Left lobe of liver (tissue), 2 donors: ENCODE measurements around the gene TOP3B. TPM values are rescaled to one million over a fixed set of nuclear protein-coding genes. Genes with fewer than 3 reads are reported as not detected.
A peak's percentile ranks its signal among the peaks of the same experiment; 100 is the strongest.
"Not testable (repeated sequence)": the region's sequence is repeated elsewhere in the genome, so short reads cannot be mapped to it uniquely, and the experiment has no call there.

Experiments
- ATAC-seq: fragments of 200-7000 bp; cut with Tn5 transposase; one replicate; pipeline ENCODE4 v1.9.1; 2020; ENCODE audit warnings: mild to moderate bottlenecking, moderate library complexity
- DNase-seq: peaks from one replicate; pipeline ENCODE4 v3.0.0-alpha.2; 2020; ENCODE audit warnings: low spot score
- total RNA-seq: library from RNA; stranded (reverse); gene quantifications from one replicate; pipeline ENCODE4 v1.2.1, GENCODE V29; 2021
- donor health status: DM: no; HTN: no; CAD: no; lungs with moderate emphysema.
- donor health status: DM: no; HTN: yes; CAD: no.

TOP3B gene
- total RNA-seq, 1 donor from 2014 or later: 24.0 TPM

DNA sequence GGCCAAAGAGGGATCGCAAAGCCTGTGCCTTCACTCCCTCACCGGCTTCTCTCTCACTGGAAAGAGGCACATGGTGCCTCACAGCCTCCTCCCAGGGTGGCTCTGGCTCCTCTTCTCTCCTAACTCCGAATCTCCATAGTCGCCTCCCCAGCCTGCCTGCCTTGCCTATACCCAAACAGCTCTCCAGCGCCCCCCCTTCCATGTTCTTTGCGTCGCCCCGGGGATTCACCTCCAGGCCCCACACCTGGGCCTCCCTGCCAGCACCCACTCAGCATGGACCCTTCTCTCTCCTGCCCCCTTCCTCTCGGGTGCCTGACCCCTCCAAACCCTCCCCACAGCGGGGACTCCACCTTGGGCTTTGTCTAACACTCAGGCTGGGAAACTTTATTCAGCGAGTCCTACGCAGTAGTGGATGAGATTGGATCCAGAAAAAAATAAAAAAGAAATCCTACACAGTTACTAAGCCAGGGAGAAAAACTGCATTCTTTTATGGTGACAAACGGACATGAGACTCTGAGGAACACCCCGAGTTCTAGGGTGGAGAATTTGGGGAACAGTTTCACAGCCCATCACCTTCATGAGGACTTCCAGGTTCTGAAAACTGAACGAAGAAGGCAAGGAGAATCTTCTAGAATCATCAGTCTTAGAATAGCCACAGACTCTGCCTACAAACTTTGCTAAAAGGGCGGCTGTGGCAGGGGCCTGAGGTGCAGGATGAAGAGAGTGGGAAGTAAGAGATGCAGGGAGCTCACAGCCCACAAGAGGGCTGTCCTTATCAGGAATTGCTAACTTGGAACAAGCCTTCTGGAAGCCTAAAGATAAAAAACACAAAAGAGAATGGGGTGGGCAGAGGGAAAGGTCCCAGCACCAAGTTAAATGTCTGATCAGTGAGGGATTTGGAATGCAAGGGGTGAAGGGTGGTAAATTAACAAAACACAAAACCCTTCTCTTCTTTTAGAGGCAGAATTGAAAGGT lies 35.3 kb downstream of the TOP3B start:
- ATAC-seq (no peak), DNase-seq (no peak)

DNA sequence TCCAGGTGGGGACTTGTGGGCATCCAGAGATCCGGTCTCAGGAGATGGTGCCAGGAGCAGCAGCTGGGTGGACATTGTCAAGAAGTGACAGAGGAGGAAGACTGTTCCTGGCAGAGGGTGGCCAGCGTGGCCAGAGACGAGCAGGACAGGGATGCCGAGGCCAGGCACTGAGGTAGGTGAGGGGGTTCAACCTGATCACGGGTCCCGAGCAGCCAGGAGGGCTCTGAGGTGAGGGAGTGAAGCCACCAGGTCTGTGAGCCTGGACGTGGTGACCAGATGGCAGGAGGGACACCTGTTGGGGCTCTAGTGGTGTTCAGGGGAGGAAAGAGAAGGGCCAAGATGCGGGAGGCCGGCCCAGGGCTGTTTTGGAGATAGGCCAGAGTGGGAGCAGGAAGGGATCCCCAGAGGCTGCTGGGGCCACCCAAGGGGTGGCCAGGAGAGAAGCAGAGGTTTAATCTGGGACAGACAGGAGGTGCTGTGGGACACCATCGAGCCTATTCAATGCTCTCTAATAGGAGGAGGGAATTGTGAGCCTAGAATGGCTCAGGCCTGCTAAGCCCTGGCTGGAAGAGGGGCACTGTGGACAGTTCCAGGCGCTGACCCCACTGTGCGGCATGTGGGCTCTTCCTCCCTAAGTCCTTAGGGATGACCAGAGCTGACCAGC lies 36.2 kb downstream of the TOP3B start:
- ATAC-seq (no peak), DNase-seq (peak; percentile 42)

DNA sequence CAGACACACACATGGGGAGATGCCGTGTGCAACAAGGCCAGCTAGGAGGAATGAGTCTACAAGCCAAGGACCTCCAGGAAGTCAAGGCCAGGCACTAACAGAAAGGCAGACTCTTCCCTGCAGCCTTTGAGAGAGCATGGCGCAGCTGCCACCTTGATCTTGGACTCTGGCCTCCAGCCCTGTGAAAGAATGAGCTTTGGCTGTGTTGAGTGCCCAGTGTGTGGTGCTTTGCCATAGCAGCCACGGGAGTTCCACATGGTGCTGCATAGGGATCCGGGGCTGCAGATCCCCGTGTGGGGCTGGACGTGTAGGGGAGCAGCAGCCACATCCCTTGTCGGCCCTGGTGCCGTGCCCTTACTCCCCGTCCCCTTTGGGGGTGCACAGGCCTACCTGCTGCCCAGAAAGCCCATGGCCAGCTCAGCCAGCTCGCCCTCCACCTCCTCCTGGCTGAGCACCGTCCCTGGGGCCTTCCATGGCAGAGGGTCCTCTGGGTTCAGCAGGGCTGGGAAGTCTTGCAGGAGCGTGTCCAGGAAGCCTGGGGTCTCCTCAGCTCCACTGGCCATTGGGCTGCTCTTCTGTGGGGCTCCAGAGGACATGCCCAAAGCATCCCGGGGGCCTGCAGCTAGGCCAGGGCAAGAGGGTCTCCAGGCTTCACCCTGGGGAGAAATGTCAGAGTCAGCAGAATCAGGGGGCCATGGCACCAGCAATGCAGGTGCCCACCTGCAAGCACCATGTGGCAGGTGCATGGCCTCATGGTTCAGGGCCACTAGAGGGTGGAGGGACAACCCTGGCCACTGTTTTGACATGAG lies 36.9 kb downstream of the TOP3B start:
- peak; percentile 82 for DNase-seq
- ATAC-seq: peak; percentile 81

DNA sequence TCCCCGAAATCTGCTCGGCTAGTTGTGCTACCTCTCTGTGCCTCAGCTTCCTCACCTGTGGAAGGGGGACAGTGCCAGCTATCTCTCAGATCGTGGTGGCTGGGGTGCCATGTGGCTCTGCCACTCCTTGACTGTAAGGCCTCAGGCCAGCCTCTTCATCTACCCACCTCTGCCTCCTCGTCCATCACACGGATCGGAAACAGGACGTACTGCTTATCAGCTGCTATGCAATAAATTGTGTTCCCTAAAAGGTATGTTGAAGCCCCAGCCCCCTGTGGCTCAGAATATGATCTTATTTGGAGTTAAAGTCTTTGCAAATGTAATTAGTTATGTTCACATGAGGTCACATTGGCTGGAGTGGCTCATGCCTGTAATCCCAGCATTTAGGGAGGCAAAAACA lies 37.7 kb downstream of the TOP3B start:
- ATAC-seq (no peak), DNase-seq (no peak)

DNA sequence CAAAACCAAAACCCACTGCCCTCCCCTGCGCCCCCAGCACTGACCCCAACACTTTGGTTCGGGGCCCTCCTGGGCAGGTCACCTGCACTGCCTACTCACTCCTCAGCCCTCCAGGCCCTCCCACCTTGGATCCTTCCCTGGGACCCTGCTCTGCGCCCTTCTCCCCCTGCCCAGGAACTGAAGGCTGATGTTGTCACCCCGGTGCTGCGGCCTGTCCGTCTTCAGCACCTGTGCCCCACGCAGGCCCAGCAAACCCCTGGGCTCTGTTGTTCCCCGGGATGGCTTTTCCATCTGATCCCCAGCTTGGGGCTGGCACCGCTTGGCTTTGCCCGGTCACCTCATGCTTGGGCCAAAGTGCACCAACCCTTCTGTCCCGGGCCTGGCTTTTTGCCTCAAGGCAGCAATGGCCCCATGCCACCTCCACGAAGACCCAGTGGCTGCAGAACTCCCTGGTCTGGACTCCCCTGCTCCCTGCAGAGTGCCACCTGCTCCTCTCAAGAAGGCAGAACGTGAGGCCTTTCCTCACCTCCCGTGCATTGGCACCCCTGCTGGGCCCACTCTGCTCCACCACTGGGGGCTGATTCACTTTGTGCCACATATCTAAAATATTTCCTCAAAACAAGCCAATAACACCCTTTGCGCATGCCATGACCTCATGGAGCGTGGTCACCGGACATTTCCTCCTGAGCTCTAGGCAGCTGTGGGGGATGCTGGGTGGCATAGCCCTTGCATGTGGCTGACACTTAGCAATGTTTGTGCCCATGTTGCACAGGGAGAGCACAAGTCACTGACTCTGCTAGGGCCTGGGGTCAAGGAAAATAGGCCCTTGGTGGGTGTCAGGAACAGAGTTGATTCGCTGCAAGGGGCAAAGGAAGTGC lies 38.8 kb downstream of the TOP3B start:
- DNase-seq (peak; percentile 86), ATAC-seq (peak; percentile 73)

DNA sequence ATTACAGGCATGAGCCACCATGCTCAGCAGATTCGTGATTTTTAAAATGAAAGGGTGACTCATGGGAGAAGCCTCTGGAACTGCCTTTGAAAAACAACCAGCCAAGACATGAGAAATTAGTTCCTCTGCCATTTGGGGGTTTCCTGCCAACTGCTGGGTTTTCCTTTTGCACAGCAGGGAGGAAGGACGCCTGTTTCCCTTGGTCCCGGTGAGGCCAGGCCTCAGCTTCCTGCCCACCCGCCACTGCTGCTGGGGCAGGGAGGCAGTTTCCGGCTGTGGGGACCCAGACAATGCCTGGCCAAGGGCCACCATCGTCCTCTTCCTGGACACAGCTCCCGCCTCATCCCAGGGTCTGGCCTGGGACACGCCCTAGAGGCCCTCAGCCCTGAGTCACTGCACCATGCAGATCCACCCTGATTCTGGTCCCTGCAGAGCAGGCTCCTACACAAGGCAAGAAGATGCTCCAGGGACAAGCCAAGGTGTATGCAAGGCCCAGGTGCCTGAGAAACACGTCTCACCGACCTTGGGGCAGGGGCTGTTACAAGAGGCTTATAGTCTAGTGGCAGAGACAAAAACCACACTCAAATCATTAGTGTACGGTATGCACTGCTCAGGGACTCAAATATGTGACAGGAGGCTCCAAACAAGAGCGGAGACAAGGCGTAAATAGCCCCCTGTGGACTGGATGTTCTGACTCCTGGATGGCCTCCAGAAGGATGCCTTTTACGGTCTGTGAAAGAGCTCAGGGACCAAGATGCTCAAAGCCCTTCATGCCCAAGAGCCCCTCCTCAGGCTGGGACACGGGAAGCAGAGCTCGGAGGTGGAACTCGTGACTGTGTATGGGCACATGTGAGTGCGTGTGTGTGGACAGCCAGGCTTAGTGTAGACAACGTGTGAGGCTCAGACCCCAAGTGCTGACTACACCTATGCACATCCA lies 39.9 kb downstream of the TOP3B start:
- ATAC-seq (peak; percentile 1), DNase-seq (peak; percentile 68)

DNA sequence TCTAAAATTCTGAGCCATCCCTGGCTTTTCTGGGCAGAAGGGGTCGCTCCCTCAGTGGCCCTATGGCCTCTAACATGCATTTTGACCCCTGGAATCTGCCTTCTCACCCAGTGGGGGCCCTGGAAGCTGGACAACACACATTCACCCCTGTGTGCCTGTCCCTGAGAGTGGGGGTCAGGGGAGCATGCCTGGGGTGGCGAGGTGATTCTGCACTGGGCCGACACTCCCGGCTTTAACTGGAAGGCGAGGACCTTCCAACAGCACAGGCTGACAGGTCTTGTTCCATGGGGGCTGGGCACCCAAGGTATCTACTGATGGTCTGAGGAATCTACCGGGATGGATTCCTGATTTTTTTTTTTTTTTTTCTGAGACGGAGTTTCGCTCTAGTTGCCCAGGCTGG lies 40.7 kb downstream of the TOP3B start:
- DNase-seq (no peak), ATAC-seq (no peak)

DNA sequence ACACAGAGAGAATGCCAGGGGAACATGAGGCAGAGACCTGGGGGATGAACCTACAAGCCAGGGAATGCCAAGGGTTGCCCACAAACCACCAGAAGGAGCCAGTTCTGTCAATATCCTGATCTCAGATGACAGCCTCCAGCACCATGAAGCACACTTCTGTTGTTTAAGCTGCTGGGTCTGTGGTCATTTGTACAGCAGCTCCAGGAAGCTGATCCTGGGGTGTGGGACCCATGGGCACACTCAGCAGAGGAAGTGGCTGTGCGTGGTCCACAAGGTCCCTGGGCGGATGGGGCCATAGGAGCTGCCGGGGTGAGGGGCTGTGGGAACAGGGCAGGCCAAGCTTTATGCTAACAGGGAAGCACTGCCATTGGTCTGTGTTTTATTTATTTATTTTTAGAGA lies 42.1 kb downstream of the TOP3B start:
- DNase-seq (no peak), ATAC-seq (no peak)

DNA sequence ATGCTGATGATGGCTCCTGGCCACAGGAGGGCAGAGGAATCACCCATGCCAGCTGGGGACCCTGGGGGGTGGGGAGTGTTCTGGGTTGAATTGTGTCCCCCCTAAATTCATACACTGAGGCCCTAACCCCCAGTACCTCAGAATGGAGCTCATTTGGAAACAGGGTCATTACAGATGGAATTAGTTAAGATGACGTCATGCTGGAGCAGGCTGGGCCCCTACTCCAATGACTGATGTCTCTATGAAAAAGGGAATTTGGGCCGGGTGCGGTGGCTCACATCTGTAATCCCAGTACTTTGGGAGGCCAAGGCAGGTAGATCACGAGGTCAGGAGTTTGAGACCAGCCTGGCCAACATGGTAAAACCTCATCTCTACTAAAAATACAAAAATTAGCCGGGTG lies 42.7 kb downstream of the TOP3B start:
- not testable (repeated sequence) for DNase-seq, ATAC-seq

DNA sequence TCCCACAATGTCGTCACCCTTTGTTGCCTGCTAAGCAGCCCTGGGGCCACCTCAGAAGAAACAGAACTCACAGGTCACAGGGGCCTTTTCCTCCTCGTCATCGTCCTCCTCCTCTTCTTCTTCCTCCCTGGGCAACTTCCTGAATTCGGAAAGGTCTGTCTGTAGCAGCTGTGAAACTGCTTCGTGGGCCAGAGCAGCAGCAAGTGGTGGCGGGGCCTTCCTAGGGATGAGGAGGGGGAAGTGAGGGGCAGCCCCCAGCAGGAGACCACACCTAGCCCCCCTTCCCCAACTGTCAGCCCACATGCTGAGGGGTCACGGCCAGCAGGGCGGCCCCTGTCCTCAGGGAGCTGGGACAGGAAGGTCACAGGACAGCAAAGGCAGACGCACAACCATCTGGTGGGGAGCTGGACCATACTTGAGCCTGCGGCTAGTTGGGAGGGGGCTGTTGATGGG lies 43.1 kb downstream of the TOP3B start:
- DNase-seq (no peak), ATAC-seq (no peak)

DNA sequence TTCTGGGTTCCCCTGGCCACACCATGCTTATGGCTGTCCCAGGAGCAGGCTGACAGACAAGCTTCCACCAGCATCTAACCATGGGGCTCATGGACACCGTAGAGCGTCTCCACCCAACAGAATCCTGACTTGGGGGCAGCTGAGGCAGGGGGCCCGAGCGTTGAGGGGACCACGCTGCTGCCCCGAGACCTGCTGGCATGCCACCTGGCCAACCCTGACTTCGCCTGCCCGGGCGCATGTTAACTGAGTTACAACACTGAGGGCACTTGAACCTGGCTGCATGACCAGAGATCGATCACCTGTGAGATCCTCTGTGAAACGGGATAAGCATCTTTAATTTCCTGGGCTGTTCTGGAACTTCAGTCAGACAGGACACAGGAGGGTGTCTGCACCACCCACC lies 43.7 kb downstream of the TOP3B start:
- peak; percentile 74 for DNase-seq

DNA sequence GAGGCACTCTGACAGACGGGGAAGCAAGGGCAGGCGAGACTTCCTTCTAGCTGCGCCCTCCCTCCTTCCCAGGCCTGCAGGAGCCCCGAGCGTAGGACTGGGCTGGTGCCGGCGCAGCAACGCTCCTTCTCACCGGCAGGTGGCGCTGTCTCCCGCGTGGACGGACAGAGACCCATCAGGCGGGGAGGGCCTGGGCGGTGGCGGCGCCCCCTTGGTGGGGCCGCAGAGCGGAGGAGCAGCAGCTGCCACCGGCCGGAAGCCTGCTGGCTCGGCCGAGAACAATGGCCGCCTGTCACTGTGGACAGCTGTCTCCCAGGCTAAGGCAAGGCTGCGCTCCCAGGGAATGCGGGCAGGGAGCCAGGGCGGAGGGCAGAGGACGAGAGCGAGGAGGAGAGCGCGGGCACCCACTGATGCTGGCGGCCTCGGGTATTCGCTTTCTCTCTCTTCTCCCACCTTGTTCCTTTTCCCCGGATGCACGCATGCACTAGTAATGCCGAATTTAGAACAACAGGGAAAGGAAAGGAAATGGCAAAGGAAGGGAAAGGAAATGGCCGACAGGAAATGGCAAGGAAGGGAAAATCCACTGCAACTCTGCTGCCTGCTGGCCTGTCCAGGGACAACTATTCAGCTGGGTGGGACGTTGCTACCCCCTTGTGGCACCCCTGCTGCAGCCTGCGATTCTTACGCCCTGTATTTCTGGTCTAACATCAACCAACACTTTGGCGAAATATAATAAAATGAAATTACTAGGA lies 44.3 kb downstream of the TOP3B start:
- ATAC-seq: peak; percentile 93
- peak; percentile 94 for DNase-seq

More for the DNA sequence above, 43.7 kb downstream of the TOP3B start:
- peak; percentile 42 for ATAC-seq

DNA sequence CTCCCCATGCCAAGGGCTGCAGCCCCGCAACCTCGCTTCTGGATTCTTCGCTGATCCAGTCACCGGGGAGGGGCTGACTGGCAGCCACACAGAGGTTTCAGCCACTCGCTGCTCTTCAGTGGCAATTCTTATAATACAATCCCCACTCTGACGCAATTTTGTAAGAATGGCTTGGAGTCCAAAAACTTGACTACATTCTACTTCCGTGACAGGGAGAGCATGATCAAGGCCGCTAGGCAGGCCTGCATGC lies 44.8 kb downstream of the TOP3B start:
- peak; percentile 5 for ATAC-seq
- no peak for DNase-seq

DNA sequence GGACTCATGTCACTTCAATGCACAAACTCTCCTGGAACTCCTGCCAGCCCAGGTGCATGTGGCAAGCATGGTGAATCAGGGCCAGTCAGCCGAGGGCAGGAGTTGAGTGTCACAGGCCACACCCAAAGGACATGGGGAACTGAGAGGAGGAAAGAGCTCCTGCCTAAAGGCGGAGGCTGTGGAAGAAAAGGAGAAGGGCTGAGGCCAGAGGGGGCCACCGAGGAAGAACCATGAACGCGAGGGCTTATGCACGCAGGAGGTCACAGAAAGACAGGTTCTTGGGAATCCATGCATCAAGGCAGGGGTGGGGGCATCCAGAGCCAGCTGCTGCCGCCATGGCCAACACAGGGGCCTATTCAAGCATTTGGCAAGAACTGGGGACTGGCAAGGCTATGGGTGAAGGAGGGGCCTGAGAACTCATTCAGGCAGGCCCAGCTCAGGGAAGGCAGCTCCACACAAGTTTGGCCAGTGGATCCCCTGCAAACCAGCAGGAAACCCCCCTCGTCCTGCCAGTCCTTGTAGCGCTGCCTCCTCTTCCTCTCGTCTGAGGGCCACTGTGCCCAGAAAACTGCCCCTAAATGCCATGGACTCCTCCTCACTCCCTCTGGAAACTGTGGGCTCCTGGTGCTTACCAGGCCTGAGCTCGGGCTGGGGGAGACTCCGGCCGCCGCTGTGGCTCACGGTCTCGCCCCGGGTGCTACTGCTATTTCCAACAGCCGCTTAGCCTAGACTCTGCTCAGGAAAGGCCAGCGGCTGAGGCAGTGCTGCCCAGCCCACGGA lies 45.4 kb downstream of the TOP3B start:
- DNase-seq: peak; percentile 49

DNA sequence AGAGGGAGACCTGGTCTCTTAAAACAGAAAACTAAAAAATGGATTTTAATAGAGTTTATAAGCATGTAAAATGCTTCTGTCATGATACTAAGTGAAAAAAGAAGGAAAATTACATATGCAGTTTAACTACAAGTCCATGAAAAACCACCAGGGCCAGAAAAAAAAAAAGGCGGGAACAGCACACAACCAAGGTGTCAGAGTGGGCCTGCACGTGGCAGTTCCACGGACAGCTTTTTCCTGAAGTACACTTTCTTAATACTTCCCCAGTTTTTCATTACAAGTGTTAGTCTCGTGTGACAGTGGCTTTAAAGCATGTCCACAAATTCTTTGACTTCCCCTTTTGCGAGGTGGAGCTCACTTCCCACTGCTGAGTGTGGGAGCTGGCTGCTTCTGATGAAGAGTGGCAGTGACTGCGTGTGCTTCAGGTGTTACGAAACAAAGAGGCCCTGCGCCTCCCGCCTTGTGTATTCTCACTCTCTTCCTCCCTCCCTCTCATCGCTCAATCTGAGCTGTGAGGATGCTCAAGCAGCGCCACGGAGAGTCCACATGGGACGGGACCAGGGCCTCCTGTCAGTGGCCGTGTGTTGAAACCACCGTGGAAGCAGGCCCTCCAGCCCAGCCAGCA lies 46.3 kb downstream of the TOP3B start:
- ATAC-seq: no peak

More for the DNA sequence above, 45.4 kb downstream of the TOP3B start:
- no peak for ATAC-seq

DNA sequence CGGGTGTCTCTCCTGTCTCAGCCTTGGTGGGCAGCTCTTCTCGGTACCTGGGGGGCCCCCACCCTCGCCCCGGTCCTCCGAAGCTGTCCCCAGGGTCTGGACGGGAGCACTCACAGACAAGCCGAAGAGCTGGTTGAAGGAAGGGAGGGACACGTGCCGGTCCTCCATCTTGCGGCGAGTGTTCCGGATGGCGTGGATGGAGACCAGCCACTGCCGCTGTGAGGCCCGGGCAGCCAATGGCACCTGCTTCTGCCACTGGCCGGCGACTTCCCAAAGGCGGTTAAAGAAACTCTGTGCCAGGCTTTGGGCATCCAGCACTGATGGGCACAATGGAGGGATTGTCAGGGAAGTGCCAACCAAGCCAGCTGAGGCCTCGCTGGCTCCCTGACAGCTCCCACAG lies 48.7 kb downstream of the TOP3B start:
- no peak for DNase-seq
- no peak for ATAC-seq

More for the DNA sequence above, 46.3 kb downstream of the TOP3B start:
- peak; percentile 49 for DNase-seq

DNA sequence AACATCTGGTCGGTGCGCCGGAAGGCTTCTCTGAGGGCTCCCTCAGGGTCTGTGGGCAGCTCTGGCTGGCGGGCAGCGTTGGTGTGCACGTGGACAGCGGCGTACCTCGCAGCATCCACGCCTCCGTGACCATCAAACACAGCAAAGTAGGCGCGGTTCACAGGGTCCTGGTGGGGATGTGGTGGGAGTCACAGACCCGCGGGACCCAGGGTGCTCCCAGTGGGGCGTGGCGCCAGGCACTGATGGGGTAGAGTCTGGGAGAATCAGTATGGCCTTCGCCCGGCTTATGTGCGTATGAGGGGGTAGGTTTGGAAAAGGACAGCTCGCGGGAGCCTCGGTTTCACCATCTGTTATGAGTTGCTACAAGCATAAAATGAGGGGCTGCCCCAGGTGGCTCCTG lies 49.2 kb downstream of the TOP3B start:
- DNase-seq: no peak
- ATAC-seq: no peak
